ENCODE results near the gene JAZF1.

- TF ChIP-seq POLR2AphosphoS5 (IDR thresholded peaks at IDR 0.05; ENCODE audit: low read depth, low read length) (no peak), REST (IDR thresholded peaks at IDR 0.05; ENCODE audit: insufficient read depth in 1 of 2, low read depth in 2 of 2, low read length in 2 of 2) (no peak), SIN3A (IDR thresholded peaks at IDR 0.05; ENCODE audit: borderline replicate concordance, insufficient read depth, low read length) (no peak), FOXP2 (optimal IDR thresholded peaks at IDR 0.05; ENCODE audit: borderline replicate concordance, extremely low read depth, extremely low read length, insufficient read depth) (no peak)
Measured at GRCh38 chr7:27964820-27965219, 215.8 kb downstream of the JAZF1 start.
